Neural cell (in vitro differentiated cells): ENCODE results near the gene DGKZ.

Experiments used
- CTCF ChIP-seq: fragments of 450-650 bp; IDR thresholded peaks from 2 replicates; pipeline ENCODE4 v1.5.1; 2014; ENCODE audit warnings: antibody characterized with exemption, mild to moderate bottlenecking, moderate library complexity; ENCODE audit not compliant: poor library complexity, severe bottlenecking
- EP300 ChIP-seq: fragments of 450-650 bp; conservative IDR thresholded peaks from 2 replicates; pipeline ENCODE4 v1.6.1; 2014; ENCODE audit warnings: antibody characterized with exemption, mild to moderate bottlenecking, moderate library complexity; ENCODE audit not compliant: poor library complexity, severe bottlenecking
- EZH2 ChIP-seq: fragments of 200-600, 300-800 bp; shearing (Covaris generic), sonication (generic); IDR thresholded peaks from 2 replicates; pipeline ENCODE4 v1.6.1; 2014; ENCODE audit warnings: antibody characterized with exemption, low read length, borderline replicate concordance, mild to moderate bottlenecking; ENCODE audit not compliant: insufficient read depth, poor library complexity, severe bottlenecking
- MXI1 ChIP-seq: fragments of 450-650 bp; conservative IDR thresholded peaks from 2 replicates; pipeline ENCODE4 v1.6.1; 2014; ENCODE audit warnings: antibody characterized with exemption, mild to moderate bottlenecking; ENCODE audit not compliant: poor library complexity, severe bottlenecking
- POLR2AphosphoS5 ChIP-seq: IDR thresholded peaks from 2 replicates; pipeline ENCODE4 v1.6.1; 2012
- RAD21 ChIP-seq: fragments of 450-650 bp; conservative IDR thresholded peaks from 2 replicates; pipeline ENCODE4 v1.6.1; 2014; ENCODE audit warnings: antibody characterized with exemption, mild to moderate bottlenecking, moderate library complexity
- SMC3 ChIP-seq: fragments of 450-650 bp; conservative IDR thresholded peaks from 2 replicates; pipeline ENCODE4 v1.6.1; 2014; ENCODE audit warnings: antibody characterized with exemption, mild to moderate bottlenecking, moderate library complexity; ENCODE audit not compliant: poor library complexity
- TAF1 ChIP-seq: IDR thresholded peaks from 2 replicates; pipeline ENCODE4 v1.6.1; 2012; ENCODE audit warnings: low read depth
- TF ChIP-seq, protein P1 (sequence below): IDR thresholded peaks from 2 replicates; pipeline ENCODE4 v1.6.1; 2012; ENCODE audit warnings: borderline replicate concordance

DNA sequence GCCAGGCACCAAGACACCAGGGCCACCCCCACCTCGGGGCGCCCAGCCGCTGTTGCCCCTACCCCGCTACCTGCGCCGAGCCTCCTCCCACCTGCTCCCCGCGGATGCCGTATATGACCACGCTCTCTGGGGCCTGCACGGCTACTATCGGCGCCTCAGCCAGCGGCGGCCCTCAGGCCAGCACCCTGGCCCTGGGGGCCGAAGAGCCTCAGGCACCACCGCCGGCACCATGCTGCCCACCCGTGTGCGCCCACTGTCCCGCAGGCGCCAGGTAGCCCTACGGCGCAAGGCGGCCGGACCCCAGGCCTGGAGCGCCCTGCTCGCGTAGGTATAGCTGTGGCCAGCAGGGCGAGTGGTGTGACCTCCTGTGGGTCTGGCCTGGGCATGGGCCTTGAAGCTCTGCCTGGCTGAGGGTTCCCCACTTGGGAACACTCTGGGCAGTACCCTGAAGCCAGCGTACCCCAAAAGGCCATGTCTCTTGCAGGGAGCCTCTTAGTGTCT is 19.4 kb downstream of the DGKZ start:
- TF ChIP-seq CTCF = no peak
- no peak for TF ChIP-seq EZH2
- TF ChIP-seq, protein P1, sequence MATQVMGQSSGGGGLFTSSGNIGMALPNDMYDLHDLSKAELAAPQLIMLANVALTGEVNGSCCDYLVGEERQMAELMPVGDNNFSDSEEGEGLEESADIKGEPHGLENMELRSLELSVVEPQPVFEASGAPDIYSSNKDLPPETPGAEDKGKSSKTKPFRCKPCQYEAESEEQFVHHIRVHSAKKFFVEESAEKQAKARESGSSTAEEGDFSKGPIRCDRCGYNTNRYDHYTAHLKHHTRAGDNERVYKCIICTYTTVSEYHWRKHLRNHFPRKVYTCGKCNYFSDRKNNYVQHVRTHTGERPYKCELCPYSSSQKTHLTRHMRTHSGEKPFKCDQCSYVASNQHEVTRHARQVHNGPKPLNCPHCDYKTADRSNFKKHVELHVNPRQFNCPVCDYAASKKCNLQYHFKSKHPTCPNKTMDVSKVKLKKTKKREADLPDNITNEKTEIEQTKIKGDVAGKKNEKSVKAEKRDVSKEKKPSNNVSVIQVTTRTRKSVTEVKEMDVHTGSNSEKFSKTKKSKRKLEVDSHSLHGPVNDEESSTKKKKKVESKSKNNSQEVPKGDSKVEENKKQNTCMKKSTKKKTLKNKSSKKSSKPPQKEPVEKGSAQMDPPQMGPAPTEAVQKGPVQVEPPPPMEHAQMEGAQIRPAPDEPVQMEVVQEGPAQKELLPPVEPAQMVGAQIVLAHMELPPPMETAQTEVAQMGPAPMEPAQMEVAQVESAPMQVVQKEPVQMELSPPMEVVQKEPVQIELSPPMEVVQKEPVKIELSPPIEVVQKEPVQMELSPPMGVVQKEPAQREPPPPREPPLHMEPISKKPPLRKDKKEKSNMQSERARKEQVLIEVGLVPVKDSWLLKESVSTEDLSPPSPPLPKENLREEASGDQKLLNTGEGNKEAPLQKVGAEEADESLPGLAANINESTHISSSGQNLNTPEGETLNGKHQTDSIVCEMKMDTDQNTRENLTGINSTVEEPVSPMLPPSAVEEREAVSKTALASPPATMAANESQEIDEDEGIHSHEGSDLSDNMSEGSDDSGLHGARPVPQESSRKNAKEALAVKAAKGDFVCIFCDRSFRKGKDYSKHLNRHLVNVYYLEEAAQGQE = no peak
- TF ChIP-seq POLR2AphosphoS5 = no peak
- no peak for TF ChIP-seq EP300
- no peak for TF ChIP-seq RAD21
- TF ChIP-seq TAF1 = no peak
- no peak for TF ChIP-seq MXI1
- TF ChIP-seq SMC3 = no peak
